Measurements from ENCODE around the gene SHTN1. TPM values are rescaled to one million over a fixed set of nuclear protein-coding genes. Genes with fewer than 3 reads are reported as not detected.

Gene SHTN1
- total and polyA plus RNA-seq, 10 of the 15 experiments (the other 5 are each of a cell fraction or from before 2014, with no cell fraction given), result 0.79 to 4.0 (median 2.0) TPM

- ChIA-PET CTCF (no interaction called here), POLR2A (no interaction called here), SMC1A (ENCODE audit: uncharacterized antibody, unreplicated experiment) (no interaction called here), RAD21 (ENCODE audit: unreplicated experiment) (no interaction called here)
- no peak overlapping the region for H3K4me2 ChIP-seq (ENCODE audit: control insufficient read depth, insufficient read depth)
- ATAC-seq (no peak), FAIRE-seq (no peak), DNase-seq (ENCODE audit: low read depth, low spot score) (no peak)
- 45% methylated on average over 2 of the region's 2 CpGs for WGBS (ENCODE audit: insufficient coverage, insufficient replicate concordance, low lambda C conversion rate, missing lambda C conversion rate)
- in situ Hi-C loops (cut with MboI) (no loop called here), intact Hi-C loops (cut with micrococcal nuclease; ENCODE audit: unreplicated experiment) (no loop called here)
- no peak overlapping the region for H3K9ac ChIP-seq (ENCODE audit: control insufficient read depth, insufficient read depth, low read length)
- H4K20me1 ChIP-seq (ENCODE audit: control insufficient read depth, insufficient read depth), result no peaks in the 10 kb centered on the region
- BruUV-seq (replicated peaks), result no TSS peak
- no peaks in the 10 kb centered on the region for H3K9me3 ChIP-seq (replicated peaks; ENCODE audit: control insufficient read depth, insufficient read depth, low read length)
- no peak overlapping the region for H3K27ac ChIP-seq (ENCODE audit: control insufficient read depth, insufficient read depth)
- no peaks in the 10 kb centered on the region for H3K36me3 ChIP-seq (ENCODE audit: control insufficient read depth in 2 of 2, insufficient read depth in 2 of 2, low read length in 1 of 2)
- no peak for TF ChIP-seq NFYB (IDR thresholded peaks at IDR 0.05; ENCODE audit: insufficient read depth, low read depth, low read length)
- no peak for TF ChIP-seq IKZF2 (IDR thresholded peaks at IDR 0.05)
- TF ChIP-seq, protein P1, sequence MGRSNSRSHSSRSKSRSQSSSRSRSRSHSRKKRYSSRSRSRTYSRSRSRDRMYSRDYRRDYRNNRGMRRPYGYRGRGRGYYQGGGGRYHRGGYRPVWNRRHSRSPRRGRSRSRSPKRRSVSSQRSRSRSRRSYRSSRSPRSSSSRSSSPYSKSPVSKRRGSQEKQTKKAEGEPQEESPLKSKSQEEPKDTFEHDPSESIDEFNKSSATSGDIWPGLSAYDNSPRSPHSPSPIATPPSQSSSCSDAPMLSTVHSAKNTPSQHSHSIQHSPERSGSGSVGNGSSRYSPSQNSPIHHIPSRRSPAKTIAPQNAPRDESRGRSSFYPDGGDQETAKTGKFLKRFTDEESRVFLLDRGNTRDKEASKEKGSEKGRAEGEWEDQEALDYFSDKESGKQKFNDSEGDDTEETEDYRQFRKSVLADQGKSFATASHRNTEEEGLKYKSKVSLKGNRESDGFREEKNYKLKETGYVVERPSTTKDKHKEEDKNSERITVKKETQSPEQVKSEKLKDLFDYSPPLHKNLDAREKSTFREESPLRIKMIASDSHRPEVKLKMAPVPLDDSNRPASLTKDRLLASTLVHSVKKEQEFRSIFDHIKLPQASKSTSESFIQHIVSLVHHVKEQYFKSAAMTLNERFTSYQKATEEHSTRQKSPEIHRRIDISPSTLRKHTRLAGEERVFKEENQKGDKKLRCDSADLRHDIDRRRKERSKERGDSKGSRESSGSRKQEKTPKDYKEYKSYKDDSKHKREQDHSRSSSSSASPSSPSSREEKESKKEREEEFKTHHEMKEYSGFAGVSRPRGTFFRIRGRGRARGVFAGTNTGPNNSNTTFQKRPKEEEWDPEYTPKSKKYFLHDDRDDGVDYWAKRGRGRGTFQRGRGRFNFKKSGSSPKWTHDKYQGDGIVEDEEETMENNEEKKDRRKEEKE (IDR thresholded peaks at IDR 0.05), result no peak
- no peak for TF ChIP-seq NR2C2 (IDR thresholded peaks at IDR 0.05; ENCODE audit: borderline replicate concordance, control insufficient read depth, insufficient read length, low read depth)
- no peak for TF ChIP-seq MXI1 (IDR thresholded peaks at IDR 0.05; ENCODE audit: low read depth, low read length)
- no peak for TF ChIP-seq EGR1 (IDR thresholded peaks at IDR 0.05; ENCODE audit: borderline replicate concordance in 1 of 2, low read depth in 2 of 2, low read length in 2 of 2)
- TF ChIP-seq ZNF207 (IDR thresholded peaks at IDR 0.05; ENCODE audit: borderline replicate concordance), result no peak
- H3K4me3 ChIP-seq, result no peak overlapping the region
- no peaks in the 10 kb centered on the region for H3K79me2 ChIP-seq (ENCODE audit: control insufficient read depth, insufficient read depth, low read length)
- no peak overlapping the region for H2AFZ ChIP-seq (ENCODE audit: control insufficient read depth, low read depth, low read length)
- H3K4me1 ChIP-seq (ENCODE audit: control insufficient read depth, insufficient read depth, low read length), result no peaks in the 10 kb centered on the region
- H3K27me3 ChIP-seq (replicated peaks in 1 of 2; ENCODE audit: control insufficient read depth in 2 of 2, insufficient read depth in 2 of 2, low read length in 1 of 2), result no peaks in the 10 kb centered on the region; a peak in 1 of 4 replicates
These were observed 122.3 kb downstream of the SHTN1 start for GRCh38 chr10:116882639-116883038.

All from GM12878 (cell line).